HAP-1 (cell line): ENCODE measurements around the gene MATN3.

Experiments
- DNase-seq, 2 experiments: peaks; one replicate each; pipeline ENCODE4 v3.0.0-alpha.2; 2016 to 2020; ENCODE audit warnings: low spot score in 2 of 2
- H3K27me3 ChIP-seq: fragments of 250-450 bp; sonication (Bioruptor Pico); 2 replicates; pipeline ENCODE4 v1.5.1; 2020; ENCODE audit warnings: low read depth, mild to moderate bottlenecking, moderate library complexity
- H3K36me3 ChIP-seq: fragments of 250-450 bp; sonication (Bioruptor Pico); replicated peaks from 2 replicates; pipeline ENCODE4 v1.5.1; 2020; ENCODE audit warnings: mild to moderate bottlenecking
- H3K4me1 ChIP-seq: fragments of 250-450 bp; sonication (Bioruptor Pico); 2 replicates; pipeline ENCODE4 v1.5.1; 2020; ENCODE audit warnings: mild to moderate bottlenecking
- H3K4me3 ChIP-seq: fragments of 250-450 bp; sonication (Bioruptor Pico); 2 replicates; pipeline ENCODE4 v1.5.1; 2020; ENCODE audit warnings: mild to moderate bottlenecking, moderate library complexity
- H3K9me3 ChIP-seq: fragments of 250-450 bp; sonication (Bioruptor Pico); 2 replicates; pipeline ENCODE4 v1.5.1; 2020; ENCODE audit warnings: mild to moderate bottlenecking, moderate library complexity
- in situ Hi-C: fragments of 300-500 bp; cut with MboI; formaldehyde crosslinking; loops from 3 replicates; pipeline ENCODE4 v1.14.3; 2020; ENCODE audit warnings: low sequenced_read_pairs, inconsistent platforms, mixed read lengths

MATN3 gene

DNA sequence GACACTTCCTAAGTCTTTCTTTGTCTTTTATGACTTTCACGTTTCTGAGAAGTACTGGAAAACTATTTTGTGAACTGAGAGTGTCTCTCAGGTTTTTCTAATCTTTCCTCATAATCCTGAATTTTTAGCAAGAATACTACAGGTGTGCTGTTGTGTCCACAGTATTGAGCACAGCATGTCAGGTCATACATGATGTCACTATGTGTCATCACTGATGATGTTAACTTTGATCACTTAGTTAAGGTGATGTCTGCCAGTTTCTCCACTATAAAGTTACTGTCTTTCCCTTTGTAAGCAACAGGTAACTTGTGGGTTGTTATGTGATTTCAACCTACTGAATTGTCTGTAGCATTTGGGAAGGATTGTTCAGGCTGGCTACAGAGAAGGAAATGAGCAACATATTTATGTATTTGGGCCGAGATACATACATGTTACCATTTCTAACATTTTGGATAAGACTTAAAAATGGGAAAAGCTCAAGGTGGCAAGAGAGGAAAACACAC lies 11.1 kb downstream of the MATN3 start:
- no peak for DNase-seq

DNA sequence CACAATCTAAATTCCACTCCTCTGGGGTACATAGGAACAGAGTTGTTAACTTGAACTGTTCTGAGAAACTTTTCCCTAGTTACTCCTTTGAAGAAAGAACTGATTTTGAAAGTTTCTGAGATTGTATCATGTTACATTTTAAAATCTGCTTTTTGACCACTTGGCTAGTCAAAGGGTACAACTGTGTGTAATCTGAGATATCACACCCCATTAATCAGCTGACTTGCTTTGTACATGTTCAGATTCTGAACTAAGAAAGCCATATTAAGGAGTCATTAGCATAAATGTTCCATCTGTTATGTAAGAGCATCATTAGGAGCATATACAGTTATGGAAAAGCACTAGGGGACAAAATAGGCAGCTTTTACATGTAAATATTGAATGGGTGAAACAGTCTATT lies 18.7 kb downstream of the MATN3 start:
- H3K27me3 ChIP-seq, result peaks cover 5% of the 10 kb centered on the region; the same call in 1 of the 2 replicates
- no peaks in the 10 kb centered on the region; the same call in 1 of the 2 replicates for H3K9me3 ChIP-seq
- DNase-seq, result no peak
- no peaks in the 10 kb centered on the region for H3K36me3 ChIP-seq
- H3K4me1 ChIP-seq, result peaks cover 4% of the 10 kb centered on the region
- no peak overlapping the region for H3K4me3 ChIP-seq
- in situ Hi-C loops, result no loop called here

More for the DNA sequence above, 11.1 kb downstream of the MATN3 start:
- no peaks in the 10 kb centered on the region for H3K36me3 ChIP-seq
- no peaks in the 10 kb centered on the region for H3K9me3 ChIP-seq
- H3K27me3 ChIP-seq, result peaks cover 5% of the 10 kb centered on the region
- in situ Hi-C loops, result no loop called here
- no peaks in the 10 kb centered on the region for H3K4me1 ChIP-seq
- no peak overlapping the region for H3K4me3 ChIP-seq

DNA sequence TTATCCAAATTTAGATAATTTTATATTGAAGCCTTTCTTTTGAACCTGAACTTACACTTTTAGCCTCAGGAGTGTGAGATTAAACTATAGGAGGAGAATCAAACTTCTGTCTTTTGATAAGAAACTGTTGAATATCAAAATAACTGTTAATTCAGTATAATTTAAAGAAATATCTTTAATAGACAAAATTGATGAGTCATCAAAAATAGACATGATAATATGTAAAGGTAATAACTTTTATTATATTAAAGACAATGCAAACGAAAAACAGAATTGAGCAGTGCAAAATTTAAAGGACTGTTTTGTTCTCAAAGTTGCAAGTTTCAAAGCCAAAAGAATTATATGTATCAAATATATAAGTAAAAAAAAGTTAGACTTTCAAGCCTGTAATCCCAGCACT lies 20.6 kb downstream of the MATN3 start:
- no peak for DNase-seq
- in situ Hi-C loops, result no loop called here
- Histone ChIP-seq H3K36me3 (no peaks in the 10 kb centered on the region), H3K4me1 (peaks cover 4% of the 10 kb centered on the region), H3K27me3 (peaks cover 5% of the 10 kb centered on the region; the same call in 1 of the 2 replicates), H3K4me3 (no peak overlapping the region), H3K9me3 (no peaks in the 10 kb centered on the region; the same call in 1 of the 2 replicates)

DNA sequence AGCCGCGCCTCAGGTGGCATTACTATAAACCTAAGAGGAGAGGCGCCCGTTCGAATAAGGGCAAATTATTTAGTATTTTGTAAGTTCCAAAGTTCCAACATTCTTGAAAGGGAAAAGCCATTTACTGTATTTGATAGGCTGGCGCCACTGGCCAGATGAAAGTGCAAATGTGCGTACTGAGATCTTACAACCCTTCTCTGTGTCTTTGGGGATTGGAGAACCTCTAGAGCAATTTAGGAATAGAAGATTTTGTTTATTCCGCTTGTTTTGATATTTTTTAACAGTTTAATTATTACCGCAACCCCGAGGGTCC lies 22.1 kb downstream of the MATN3 start:
- peaks cover 5% of the 10 kb centered on the region; the same call in 1 of the 2 replicates for H3K27me3 ChIP-seq
- H3K36me3 ChIP-seq, result no peaks in the 10 kb centered on the region
- no peaks in the 10 kb centered on the region; the same call in 1 of the 2 replicates for H3K9me3 ChIP-seq
- in situ Hi-C loops, result no loop called here
- H3K4me3 ChIP-seq, result peak overlapping the region; percentile 69
- no peak for DNase-seq
- H3K4me1 ChIP-seq, result peaks cover 4% of the 10 kb centered on the region

DNA sequence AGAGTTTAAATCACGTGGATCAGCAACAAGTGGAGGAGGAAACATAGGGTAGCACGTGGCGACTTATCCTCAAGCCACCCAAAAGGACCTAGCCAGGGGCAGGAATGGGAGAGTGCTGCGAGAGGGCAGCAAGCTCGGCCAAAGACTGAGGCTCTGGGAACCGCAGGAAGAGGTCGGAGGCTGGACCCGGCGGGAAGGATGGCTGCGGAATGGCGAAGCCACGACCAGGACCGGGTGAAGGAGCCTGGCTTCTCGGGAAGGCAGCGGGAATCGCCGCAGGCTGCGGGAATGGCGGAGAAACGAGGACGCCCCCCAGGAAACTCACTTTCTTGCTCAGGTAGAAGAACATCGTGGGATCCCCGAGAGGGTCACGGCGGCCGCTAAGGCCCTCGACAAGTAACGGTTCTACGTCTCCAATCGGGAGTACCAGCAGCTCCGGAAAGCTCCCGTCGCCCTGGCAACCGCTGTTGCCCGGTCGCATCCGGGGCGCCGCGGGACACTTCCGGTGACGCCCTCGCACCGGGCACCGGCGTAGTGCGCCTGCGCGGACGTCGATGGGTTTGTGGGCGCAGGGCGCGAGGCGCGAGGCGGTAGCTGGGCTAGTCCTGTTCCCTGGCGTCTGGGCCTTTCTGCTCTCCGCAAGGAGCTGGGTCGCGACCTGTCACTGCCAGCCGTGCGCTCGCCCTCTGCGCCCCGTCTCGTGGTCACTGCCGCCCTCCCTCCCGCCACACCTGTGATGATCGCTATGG lies 22.6 kb downstream of the MATN3 start, which contains the start of gene WDR35:
Gene WDR35 (minus strand): TSS at position 439 of the 749 bp plus-strand sequence. CDS start 90 bp downstream, at position 349.
- H3K27me3 ChIP-seq, result peaks cover 5% of the 10 kb centered on the region; the same call in 1 of the 2 replicates
- peaks cover 4% of the 10 kb centered on the region for H3K4me1 ChIP-seq
- in situ Hi-C loops, result no loop called here
- no peaks in the 10 kb centered on the region for H3K36me3 ChIP-seq
- peak; percentile 67 to 93 for DNase-seq
- peak within 1 kb of the TSS; percentile 69 for H3K4me3 ChIP-seq
- no peaks in the 10 kb centered on the region; the same call in 1 of the 2 replicates for H3K9me3 ChIP-seq

DNA sequence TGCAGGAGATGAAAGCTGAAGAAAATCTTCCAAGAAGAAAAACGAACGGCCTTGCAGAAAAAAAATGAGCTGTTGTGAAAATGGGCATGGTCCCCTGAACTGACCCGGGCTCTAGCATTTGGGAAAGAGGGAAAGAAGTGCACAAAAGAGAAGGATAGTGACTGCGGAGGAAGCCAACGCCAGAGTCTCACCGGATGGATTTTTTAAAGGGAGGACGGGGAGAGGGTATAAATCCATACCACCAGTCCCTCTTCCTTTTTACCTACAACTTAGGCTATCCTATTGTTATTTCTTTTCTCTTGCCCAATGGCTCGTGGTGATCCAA lies 23.2 kb downstream of the MATN3 start:
- in situ Hi-C loops, result no loop called here
- H3K4me3 ChIP-seq, result peak overlapping the region; percentile 69
- peak in 1 of 2 experiments; percentile 41 for DNase-seq
- H3K27me3 ChIP-seq, result peaks cover 5% of the 10 kb centered on the region; the same call in 1 of the 2 replicates
- no peaks in the 10 kb centered on the region; the same call in 1 of the 2 replicates for H3K9me3 ChIP-seq
- H3K36me3 ChIP-seq, result no peaks in the 10 kb centered on the region
- peaks cover 4% of the 10 kb centered on the region for H3K4me1 ChIP-seq

DNA sequence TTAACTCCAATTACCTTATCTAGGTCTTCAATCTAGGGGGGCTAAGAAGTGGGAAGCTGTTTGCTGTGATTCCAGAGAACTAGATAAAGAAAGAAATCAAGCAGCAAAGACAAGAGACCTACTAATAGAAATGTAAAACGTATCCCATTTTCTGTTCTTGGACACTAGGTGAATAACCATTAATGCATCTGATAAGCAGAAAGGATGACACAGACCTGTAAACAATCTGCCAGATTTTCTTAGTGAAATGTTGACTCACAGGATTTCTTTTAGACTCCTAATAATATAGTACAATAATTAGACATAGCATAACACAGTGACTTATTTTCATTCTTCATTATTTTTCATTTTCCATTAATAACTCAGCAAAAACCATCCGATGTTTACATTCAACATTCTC lies 23.9 kb downstream of the MATN3 start:
- no peak for DNase-seq
- in situ Hi-C loops, result no loop called here
- Histone ChIP-seq H3K4me1 (peaks cover 4% of the 10 kb centered on the region), H3K36me3 (no peaks in the 10 kb centered on the region), H3K4me3 (peak overlapping the region; percentile 69), H3K9me3 (no peaks in the 10 kb centered on the region; the same call in 1 of the 2 replicates), H3K27me3 (peaks cover 5% of the 10 kb centered on the region; the same call in 1 of the 2 replicates)

DNA sequence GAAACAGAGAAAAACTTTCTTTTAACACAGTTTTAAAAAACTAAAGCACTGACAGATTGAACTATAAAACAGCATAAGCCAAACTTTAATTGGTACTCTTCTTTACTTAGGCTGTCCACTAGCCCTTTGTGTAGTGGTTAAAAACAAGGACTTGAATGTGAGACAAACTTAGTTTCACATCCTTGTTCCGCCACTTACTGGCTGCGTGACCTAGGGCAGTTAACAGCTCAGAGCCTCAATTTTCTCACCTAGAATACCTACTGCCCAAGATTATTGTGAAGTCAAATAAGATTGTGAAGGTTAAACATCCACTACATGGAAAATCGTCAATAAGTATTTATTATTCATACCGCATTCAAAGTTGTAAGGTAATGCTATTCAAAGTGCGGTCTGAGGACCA lies 24.5 kb downstream of the MATN3 start:
- in situ Hi-C loops, result no loop called here
- peaks cover 1% of the 10 kb centered on the region; the same call in 1 of the 2 replicates for H3K27me3 ChIP-seq
- peaks cover 4% of the 10 kb centered on the region for H3K4me1 ChIP-seq
- no peak for DNase-seq
- H3K4me3 ChIP-seq, result no peak overlapping the region
- no peaks in the 10 kb centered on the region; the same call in 1 of the 2 replicates for H3K9me3 ChIP-seq
- H3K36me3 ChIP-seq, result no peaks in the 10 kb centered on the region

DNA sequence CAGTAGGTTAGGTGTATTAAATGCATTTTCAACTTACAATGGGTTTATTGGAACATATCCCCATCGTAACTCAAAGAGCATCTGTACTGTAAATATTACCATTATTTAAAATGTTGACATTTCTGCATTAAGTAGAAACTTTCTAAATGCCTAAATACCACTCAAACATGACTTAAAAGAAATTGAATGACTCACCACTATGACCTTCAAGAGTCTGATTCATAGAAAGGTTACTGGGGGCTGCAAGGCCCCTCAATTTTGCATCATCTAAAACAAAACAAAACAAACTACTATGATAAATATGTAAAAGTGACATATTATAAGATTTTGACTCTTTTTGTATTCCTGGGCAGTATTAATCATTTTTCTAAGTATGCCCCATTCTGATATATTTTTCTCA lies 30.2 kb downstream of the MATN3 start:
- DNase-seq, result no peak
- Histone ChIP-seq H3K4me1 (peaks cover 10% of the 10 kb centered on the region), H3K27me3 (no peaks in the 10 kb centered on the region), H3K36me3 (peaks cover 18% of the 10 kb centered on the region), H3K9me3 (no peaks in the 10 kb centered on the region), H3K4me3 (no peak overlapping the region)
- in situ Hi-C loops, result no loop called here

DNA sequence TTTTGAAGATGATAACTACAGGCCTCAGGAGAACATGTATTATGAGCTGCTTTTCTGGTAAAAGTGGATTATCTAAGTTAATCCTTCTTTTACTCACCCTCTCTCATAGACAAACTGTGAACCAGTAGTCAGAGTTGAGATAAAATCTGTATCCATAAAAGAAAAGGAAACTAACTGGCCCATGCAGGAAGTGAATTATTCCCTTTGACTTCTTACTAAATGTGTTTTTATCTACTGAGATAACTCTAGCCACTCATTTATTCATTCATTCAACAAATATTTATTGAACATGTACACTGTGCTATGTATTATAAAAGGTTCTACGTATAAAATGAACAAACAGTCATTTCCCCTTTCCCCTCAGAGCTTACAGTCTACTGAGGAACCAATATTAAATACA lies 32.5 kb downstream of the MATN3 start:
- in situ Hi-C loops, result no loop called here

DNA sequence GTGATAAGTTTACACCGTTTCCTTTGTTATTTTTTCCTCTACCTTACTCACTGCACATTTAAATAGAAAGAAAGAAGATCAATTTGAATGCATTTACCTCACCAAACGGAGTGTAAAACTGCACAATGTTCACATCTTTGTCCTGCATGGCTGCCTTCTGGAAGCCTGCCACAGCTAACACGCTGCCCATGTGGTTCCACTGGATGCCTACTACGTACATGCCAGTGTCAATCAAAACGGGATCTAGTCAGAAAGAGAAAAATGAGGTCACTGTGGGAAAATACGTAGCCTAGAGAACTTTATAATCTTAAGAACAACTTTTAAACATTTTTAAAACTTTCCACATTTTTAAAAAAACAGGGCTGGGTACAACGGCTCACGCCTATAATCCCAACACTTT lies 39.0 kb downstream of the MATN3 start:
- no peaks in the 10 kb centered on the region for H3K27me3 ChIP-seq
- H3K36me3 ChIP-seq, result peaks cover 22% of the 10 kb centered on the region
- H3K4me3 ChIP-seq, result no peak overlapping the region
- no peaks in the 10 kb centered on the region for H3K9me3 ChIP-seq
- in situ Hi-C loops, result no loop called here
- no peak for DNase-seq
- H3K4me1 ChIP-seq, result no peaks in the 10 kb centered on the region

More for the DNA sequence above, 32.5 kb downstream of the MATN3 start:
- H3K27me3 ChIP-seq, result no peaks in the 10 kb centered on the region
- no peak overlapping the region for H3K4me3 ChIP-seq
- DNase-seq, result peak in 1 of 2 experiments; percentile 19
- no peaks in the 10 kb centered on the region for H3K9me3 ChIP-seq
- H3K4me1 ChIP-seq, result peaks cover 10% of the 10 kb centered on the region
- H3K36me3 ChIP-seq, result peaks cover 25% of the 10 kb centered on the region

DNA sequence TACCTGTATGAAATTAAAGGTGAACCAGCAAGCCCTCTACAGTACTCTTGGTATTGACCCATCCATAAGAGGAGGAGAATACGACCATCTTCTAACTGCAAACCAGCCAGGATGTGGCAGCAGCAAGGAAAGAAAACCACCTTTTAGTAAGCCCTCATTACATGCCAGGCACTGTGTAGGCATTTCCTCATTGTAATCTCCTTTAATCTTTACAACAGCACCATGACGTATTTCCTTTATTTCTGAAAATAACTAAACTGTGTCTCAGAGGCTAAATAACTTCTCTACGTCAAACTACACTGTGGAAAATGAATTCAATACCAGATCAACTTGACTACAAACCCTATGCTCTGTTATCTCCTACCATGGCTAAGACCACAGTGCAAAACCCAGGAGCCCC lies 40.8 kb downstream of the MATN3 start:
- H3K36me3 ChIP-seq, result peaks cover 12% of the 10 kb centered on the region

DNA sequence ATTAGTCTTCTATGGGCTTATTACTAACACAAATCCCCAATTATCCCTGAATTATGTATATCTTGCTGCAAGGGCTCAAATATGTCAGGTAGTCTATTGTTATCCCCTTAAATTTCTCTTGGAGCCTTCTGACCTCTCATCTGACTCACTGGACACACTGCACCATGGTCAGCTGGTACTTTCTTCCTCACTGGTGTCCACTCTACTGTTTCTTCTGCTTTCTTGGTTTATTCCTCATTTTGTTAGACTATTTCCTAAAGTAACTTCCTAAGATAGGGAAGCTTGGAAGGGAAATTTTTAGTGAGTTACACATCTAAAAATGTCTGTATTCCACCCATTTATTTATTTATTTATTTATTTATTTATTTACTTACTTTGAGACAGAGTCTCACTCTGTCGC lies 49.1 kb downstream of the MATN3 start:
- Histone ChIP-seq H3K27me3 (no peaks in the 10 kb centered on the region), H3K36me3 (no peaks in the 10 kb centered on the region; the same call in 1 of the 2 replicates), H3K4me1 (no peaks in the 10 kb centered on the region), H3K4me3 (no peak overlapping the region), H3K9me3 (no peaks in the 10 kb centered on the region)
- in situ Hi-C loops, result no loop called here
- DNase-seq, result no peak

More for the DNA sequence above, 40.8 kb downstream of the MATN3 start:
- H3K4me3 ChIP-seq, result no peak overlapping the region
- no peak for DNase-seq
- in situ Hi-C loops, result no loop called here
- H3K9me3 ChIP-seq, result no peaks in the 10 kb centered on the region
- H3K4me1 ChIP-seq, result no peaks in the 10 kb centered on the region
- no peaks in the 10 kb centered on the region for H3K27me3 ChIP-seq
